Erythroblast (primary cell): ENCODE data around the gene PDLIM3.

Source experiments
- GATA1 ChIP-seq: IDR thresholded peaks from 2 replicates; pipeline ENCODE4 v1.6.1; 2011; ENCODE audit warnings: low read depth, mild to moderate bottlenecking, control low read depth, low read length, moderate library complexity
- POLR2A ChIP-seq: IDR thresholded peaks from 2 replicates; pipeline ENCODE4 v1.6.1; 2011; ENCODE audit warnings: mild to moderate bottlenecking, low read length

DNA sequence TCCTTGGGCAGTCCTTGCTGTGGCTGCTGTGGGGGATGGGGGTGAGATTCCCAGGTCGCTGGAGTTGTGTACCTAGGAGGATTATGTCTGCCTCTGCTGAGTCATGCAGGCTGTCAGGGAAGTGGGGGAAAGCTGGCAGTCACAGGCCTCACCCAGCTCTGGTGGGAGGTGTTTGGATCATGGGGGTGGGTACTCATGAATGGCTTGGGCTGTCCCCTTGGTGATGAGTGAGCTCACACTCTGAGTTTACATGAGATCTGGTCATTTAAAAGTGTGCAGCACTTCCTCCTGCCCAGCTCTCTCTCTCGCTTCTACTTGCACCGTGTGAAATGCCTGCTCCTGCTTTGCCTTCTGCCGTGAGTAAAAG, 24.6 kb upstream of the PDLIM3 start:
- TF ChIP-seq POLR2A (no peak), GATA1 (no peak)
